Measurements from ENCODE around the gene WDR45B. TPM values are rescaled to one million over a fixed set of nuclear protein-coding genes. Genes with fewer than 3 reads are reported as not detected.

Gene WDR45B
- total RNA-seq, 1 donor from 2014 or later = 74.0 TPM

- DNase-seq (ENCODE audit: extremely low spot score, unreplicated experiment) = no peak
- no peak overlapping the region for H3K4me3 Mint-ChIP-seq
- H3K4me1 Mint-ChIP-seq (ENCODE audit: unreplicated experiment) = no peaks in the 10 kb centered on the region
- H3K9me3 Mint-ChIP-seq = no peaks in the 10 kb centered on the region
- no peak overlapping the region for H3K27ac Mint-ChIP-seq
- no peaks in the 10 kb centered on the region for H3K27me3 Mint-ChIP-seq
- peaks cover 21% of the 10 kb centered on the region for H3K36me3 Mint-ChIP-seq
- TF ChIP-seq, protein P1, sequence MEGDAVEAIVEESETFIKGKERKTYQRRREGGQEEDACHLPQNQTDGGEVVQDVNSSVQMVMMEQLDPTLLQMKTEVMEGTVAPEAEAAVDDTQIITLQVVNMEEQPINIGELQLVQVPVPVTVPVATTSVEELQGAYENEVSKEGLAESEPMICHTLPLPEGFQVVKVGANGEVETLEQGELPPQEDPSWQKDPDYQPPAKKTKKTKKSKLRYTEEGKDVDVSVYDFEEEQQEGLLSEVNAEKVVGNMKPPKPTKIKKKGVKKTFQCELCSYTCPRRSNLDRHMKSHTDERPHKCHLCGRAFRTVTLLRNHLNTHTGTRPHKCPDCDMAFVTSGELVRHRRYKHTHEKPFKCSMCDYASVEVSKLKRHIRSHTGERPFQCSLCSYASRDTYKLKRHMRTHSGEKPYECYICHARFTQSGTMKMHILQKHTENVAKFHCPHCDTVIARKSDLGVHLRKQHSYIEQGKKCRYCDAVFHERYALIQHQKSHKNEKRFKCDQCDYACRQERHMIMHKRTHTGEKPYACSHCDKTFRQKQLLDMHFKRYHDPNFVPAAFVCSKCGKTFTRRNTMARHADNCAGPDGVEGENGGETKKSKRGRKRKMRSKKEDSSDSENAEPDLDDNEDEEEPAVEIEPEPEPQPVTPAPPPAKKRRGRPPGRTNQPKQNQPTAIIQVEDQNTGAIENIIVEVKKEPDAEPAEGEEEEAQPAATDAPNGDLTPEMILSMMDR (conservative IDR thresholded peaks at IDR 0.05) = no peak
Observed at GRCh38 chr17:82619641-82620040, 28.6 kb downstream of the WDR45B start.

GRCh38 chr17:82619211-82619610 is 29.0 kb downstream of the WDR45B start:
- Mint-ChIP-seq H3K4me1 (ENCODE audit: unreplicated experiment) (no peaks in the 10 kb centered on the region), H3K4me3 (no peak overlapping the region), H3K27ac (no peak overlapping the region), H3K27me3 (no peaks in the 10 kb centered on the region), H3K36me3 (peaks cover 21% of the 10 kb centered on the region), H3K9me3 (no peaks in the 10 kb centered on the region)
- no peak for DNase-seq (ENCODE audit: extremely low spot score, unreplicated experiment)
- TF ChIP-seq, protein P1 (conservative IDR thresholded peaks at IDR 0.05) = no peak

- peaks cover 29% of the 10 kb centered on the region for H3K36me3 Mint-ChIP-seq
- H3K27me3 Mint-ChIP-seq = no peaks in the 10 kb centered on the region
- no peak overlapping the region for H3K27ac Mint-ChIP-seq
- H3K4me1 Mint-ChIP-seq (ENCODE audit: unreplicated experiment) = peaks cover 9% of the 10 kb centered on the region
- TF ChIP-seq, protein P1 (conservative IDR thresholded peaks at IDR 0.05) = no peak
- H3K9me3 Mint-ChIP-seq = no peaks in the 10 kb centered on the region
- no peak for DNase-seq (ENCODE audit: extremely low spot score, unreplicated experiment)
- H3K4me3 Mint-ChIP-seq = no peak overlapping the region
Observed at GRCh38 chr17:82616021-82616711, 32.1 kb downstream of the WDR45B start.

- TF ChIP-seq, protein P1 (conservative IDR thresholded peaks at IDR 0.05) = peak; percentile 26
- H3K4me3 Mint-ChIP-seq = no peak overlapping the region
- peaks cover 25% of the 10 kb centered on the region for H3K36me3 Mint-ChIP-seq
- no peaks in the 10 kb centered on the region for H3K27me3 Mint-ChIP-seq
- H3K27ac Mint-ChIP-seq = no peak overlapping the region
- DNase-seq (ENCODE audit: extremely low spot score, unreplicated experiment) = no peak
- H3K4me1 Mint-ChIP-seq (ENCODE audit: unreplicated experiment) = peaks cover 9% of the 10 kb centered on the region
- no peaks in the 10 kb centered on the region for H3K9me3 Mint-ChIP-seq
Observed at GRCh38 chr17:82615084-82616020, 32.9 kb downstream of the WDR45B start.

- TF ChIP-seq, protein P1 (conservative IDR thresholded peaks at IDR 0.05) = no peak
- H3K27me3 Mint-ChIP-seq = no peaks in the 10 kb centered on the region
- peak overlapping the region; percentile 70 for H3K27ac Mint-ChIP-seq
- H3K9me3 Mint-ChIP-seq = no peaks in the 10 kb centered on the region
- H3K4me1 Mint-ChIP-seq (ENCODE audit: unreplicated experiment) = peaks cover 9% of the 10 kb centered on the region
- no peak overlapping the region for H3K4me3 Mint-ChIP-seq
- H3K36me3 Mint-ChIP-seq = peaks cover 34% of the 10 kb centered on the region
- DNase-seq (ENCODE audit: extremely low spot score, unreplicated experiment) = no peak
Observed at GRCh38 chr17:82614095-82614631, 34.1 kb downstream of the WDR45B start.

Measured in type B pancreatic cell (in vitro differentiated cells).